ENCODE results near the gene GDF7.

GRCh38 chr2:20618468-20618885, 48.5 kb upstream of the GDF7 start:
- no peak for TF ChIP-seq CTCF (IDR thresholded peaks at IDR 0.05; ENCODE audit: low read depth, low read length)
- TF ChIP-seq POLR2A (IDR thresholded peaks at IDR 0.05; ENCODE audit: extremely low read depth, insufficient read length) = no peak
- TF ChIP-seq MYC (IDR thresholded peaks at IDR 0.05; ENCODE audit: low read depth, low read length) = no peak
- no peak for TF ChIP-seq MAX (IDR thresholded peaks at IDR 0.05; ENCODE audit: low read depth, low read length)

Measured in NB4 (cell line).